K562 (cell line): ENCODE data around the gene SLC6A1. TPM values are rescaled to one million over a fixed set of nuclear protein-coding genes. Genes with fewer than 3 reads are reported as not detected.
A peak's percentile ranks its signal among the peaks of the same experiment; 100 is the strongest.

Source experiments
- ARID2 ChIP-seq: fragments of 450-650 bp; IDR thresholded peaks from 2 replicates; pipeline ENCODE4 v1.6.1; 2017; ENCODE audit warnings: antibody characterized with exemption, mild to moderate bottlenecking
- CTCF ChIP-seq, 3 experiments: IDR thresholded peaks in 2 of 3; conservative IDR thresholded peaks in 1 of 3; 2 replicates each; pipeline ENCODE4 v1.5.1; 2011 to 2012; ENCODE audit warnings: low read length in 3 of 3, mild to moderate bottlenecking in 3 of 3, control low read depth in 2 of 3, improper control_type of control experiment in 1 of 3, inconsistent platforms in 1 of 3, low read depth in 1 of 3, mixed read lengths in 1 of 3, moderate library complexity in 1 of 3; ENCODE audit not compliant: insufficient read depth in 2 of 3
- DEAF1 ChIP-seq: fragments of 450-650 bp; formaldehyde crosslinking; IDR thresholded peaks from 2 replicates; pipeline ENCODE4 v1.4.0; 2020; ENCODE audit warnings: mild to moderate bottlenecking, moderate library complexity
- EWSR1 ChIP-seq: fragments of 450-650 bp; IDR thresholded peaks from 2 replicates; pipeline ENCODE4 v1.6.1; 2018; ENCODE audit warnings: borderline replicate concordance, mild to moderate bottlenecking, low read depth, moderate library complexity; ENCODE audit not compliant: partially characterized antibody
- MAZ ChIP-seq, 2 experiments: fragments of 450-650 bp in 1 of 2; sonication (generic) in 1 of 2; formaldehyde crosslinking; IDR thresholded peaks in 1 of 2; conservative IDR thresholded peaks in 1 of 2; 2 replicates each; pipeline versions ENCODE4 v1.4.0 to v1.5.0; 2020; ENCODE audit warnings: mild to moderate bottlenecking in 1 of 2, missing genetic modification reagents in 1 of 2
- RAD21 ChIP-seq, 2 experiments: fragments of 250-450 bp in 1 of 2; fragments of 450-650 bp in 1 of 2; sonication (Bioruptor Pico) in 1 of 2; formaldehyde crosslinking in 1 of 2; IDR thresholded peaks in 1 of 2; conservative IDR thresholded peaks in 1 of 2; 2 replicates each; pipeline versions ENCODE4 v1.4.0 to v1.8.0; 2020 to 2022; ENCODE audit warnings: mild to moderate bottlenecking in 2 of 2, moderate library complexity in 1 of 2
- RB1 ChIP-seq: fragments of 450-650 bp; IDR thresholded peaks from 2 replicates; pipeline ENCODE4 v1.6.1; 2017; ENCODE audit warnings: low read depth, mild to moderate bottlenecking
- SRSF7 ChIP-seq: fragments of 200-400 bp; formaldehyde crosslinking; optimal IDR thresholded peaks from 2 replicates; pipeline ENCODE3; 2017; ENCODE audit warnings: mild to moderate bottlenecking, low read depth, low read length
- TAF15 ChIP-seq: fragments of 200-400 bp; formaldehyde crosslinking; IDR thresholded peaks from 2 replicates; pipeline ENCODE4 v1.6.1; 2017; ENCODE audit warnings: mild to moderate bottlenecking, low read depth, low read length, moderate library complexity
- ZNF311 ChIP-seq: fragments of 250-450 bp; sonication (Bioruptor Pico); IDR thresholded peaks from 2 replicates; pipeline ENCODE4 v1.4.0; 2020; ENCODE audit warnings: mild to moderate bottlenecking, moderate library complexity
- ZNF668 ChIP-seq: fragments of 250-450 bp; sonication (Bioruptor Pico); IDR thresholded peaks from 2 replicates; pipeline ENCODE4 v1.8.0; 2022; ENCODE audit warnings: mild to moderate bottlenecking, inconsistent platforms
- ZNF717 ChIP-seq: fragments of 250-450 bp; sonication (Bioruptor Pico); IDR thresholded peaks from 2 replicates; pipeline ENCODE4 v1.5.0; 2021
- polyA plus RNA-seq, 8 experiments: library from polyadenylated mRNA; depleted of rRNA in 4 of 8; stranded (reverse) in 5 of 8; unstranded in 3 of 8; fragments of >200 nt; fragmentation: Nextera tagmentation in 2 of 8; fragmentation: Illumina TruSeq in 1 of 8; extraction: Ambion mirVana in 2 of 8; extraction: Trizol in 1 of 8; gene quantifications; 2 replicates each; pipeline versions ENCODE4 v1.2.1 to v1.2.3, GENCODE V29; 2011 to 2014; ENCODE audit warnings: inconsistent platforms in 1 of 8, missing spikeins in 1 of 8
- total RNA-seq, 7 experiments: library from RNA; depleted of rRNA in 6 of 7; stranded (reverse); fragments of >200 nt in 6 of 7; fragmentation: Illumina TruSeq in 2 of 7; extraction: Trizol in 2 of 7; gene quantifications; 2 replicates each; pipeline versions ENCODE4 v1.2.1 to v1.2.3, GENCODE V29; 2011 to 2021; ENCODE audit warnings: low replicate concordance in 1 of 7

SLC6A1 gene
- total and polyA plus RNA-seq, 9 of the 15 experiments (the other 6 are each of a cell fraction or from before 2014, with no cell fraction given): not detected

GRCh38 chr3:11059090-11059798 is 66.7 kb downstream of the SLC6A1 start (continued):
- TF ChIP-seq ZNF668 (no peak), MAZ (CRISPR knock-in tag; conservative IDR thresholded peaks at IDR 0.05 in 1 of 2, IDR thresholded peaks at IDR 0.05 in 1 of 2) (0 out of 4 replicates have a peak, but pooled peaks of 1 of the 2 experiments have one; percentile 18), EWSR1 (no peak), SRSF7 (no peak), RAD21 (CRISPR knock-in tag; conservative IDR thresholded peaks at IDR 0.05 in 1 of 2, IDR thresholded peaks at IDR 0.05 in 1 of 2) (peak; percentile 80 to 91), ARID2 (0 out of 2 replicates have a peak, but pooled peaks have one; percentile 34), CTCF (IDR thresholded peaks at IDR 0.05 in 2 of 3, conservative IDR thresholded peaks at IDR 0.05 in 1 of 3; ENCODE audit: insufficient read depth in 2 of 3, low read depth in 1 of 3, low read length in 3 of 3) (peak; percentile 86 to 96 (median 92)), ZNF311 (no peak), ZNF717 (CRISPR knock-in tag) (no peak), DEAF1 (peak; percentile 77), RB1 (0 out of 2 replicates have a peak, but pooled peaks have one; percentile 13), TAF15 (no peak)
